Retinal pigment epithelial cell (primary cell): ENCODE results near the gene PDE4D.

Source experiments
- DNase-seq: peaks from one replicate; pipeline ENCODE4 v3.0.0-alpha.2; 2010; ENCODE audit warnings: low read depth
- H3K4me3 ChIP-seq: 2 replicates; pipeline ENCODE4 v1.5.1; 2011; ENCODE audit warnings: mild to moderate bottlenecking, low read length, control low read depth, moderate library complexity
- CTCF ChIP-seq: conservative IDR thresholded peaks from 2 replicates; pipeline ENCODE4 v1.5.1; 2011; ENCODE audit warnings: low read depth, low read length, control low read depth, inconsistent platforms

Gene PDE4D

GRCh38 chr5:59188419-59189225 is 704.9 kb downstream of the PDE4D start:
- TF ChIP-seq CTCF, result peak; percentile 51
- H3K4me3 ChIP-seq, result peak overlapping the region; percentile 28

GRCh38 chr5:59187857-59188256 is 705.7 kb downstream of the PDE4D start:
- TF ChIP-seq CTCF, result no peak
- no peak for DNase-seq
- no peak overlapping the region for H3K4me3 ChIP-seq

More at GRCh38 chr5:59188419-59189225, 704.9 kb downstream of the PDE4D start:
- no peak for DNase-seq

- H3K4me3 ChIP-seq, result no peak overlapping the region
- no peak for TF ChIP-seq CTCF
- peak; percentile 90 for DNase-seq
Measured at GRCh38 chr5:59186623-59187022, 706.9 kb downstream of the PDE4D start.

- no peak overlapping the region for H3K4me3 ChIP-seq
- DNase-seq, result peak; percentile 83
- peak; percentile 4 for TF ChIP-seq CTCF
Measured at GRCh38 chr5:59185757-59186385, 707.7 kb downstream of the PDE4D start.

- H3K4me3 ChIP-seq, result no peak overlapping the region
- TF ChIP-seq CTCF, result no peak
- no peak for DNase-seq
Measured at GRCh38 chr5:59184769-59185168, 708.8 kb downstream of the PDE4D start.

GRCh38 chr5:59182760-59183159 is 710.8 kb downstream of the PDE4D start:
- TF ChIP-seq CTCF, result no peak
- DNase-seq, result no peak
- no peak overlapping the region for H3K4me3 ChIP-seq

GRCh38 chr5:59180515-59180914 is 713.0 kb downstream of the PDE4D start:
- no peak for TF ChIP-seq CTCF
- no peak for DNase-seq
- no peak overlapping the region for H3K4me3 ChIP-seq
